ENCODE measurements around the gene PTGER4.

Gene PTGER4

DNA sequence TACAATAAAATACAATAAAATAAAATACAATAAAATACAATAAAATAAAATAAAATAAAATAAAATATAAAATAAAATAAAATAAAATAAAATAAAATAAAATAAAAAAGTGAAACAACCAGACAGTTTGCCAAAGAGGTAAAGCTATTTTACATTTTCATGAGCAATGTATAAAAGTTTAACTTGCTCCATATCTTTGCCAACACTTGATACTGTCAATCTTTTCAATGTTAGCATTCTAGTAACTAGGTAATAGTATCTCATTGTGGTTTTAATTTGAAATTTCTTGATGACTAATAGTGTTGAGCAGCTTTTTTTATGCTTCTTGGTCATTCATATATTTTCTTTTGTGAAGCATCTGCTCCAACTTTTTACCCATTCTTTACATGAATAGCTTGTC lies 58.8 kb downstream of the PTGER4 start:
- no peak overlapping the region for H3K4me3 Mint-ChIP-seq
- H3K4me1 Mint-ChIP-seq, result peaks cover 29% of the 10 kb centered on the region
- ATAC-seq (no peak), DNase-seq (ENCODE audit: low spot score in 2 of 2) (no peak)
- peaks cover 45% of the 10 kb centered on the region for H3K36me3 Mint-ChIP-seq
- no peak overlapping the region for H3K27ac Mint-ChIP-seq
- peaks cover 5% of the 10 kb centered on the region for H3K9me3 Mint-ChIP-seq

All from stimulated activated effector memory CD8-positive, alpha-beta T cell treated with anti-CD3 and anti-CD28 coated beads, Interleukin-12 subunit alpha, Interleukin-12 subunit beta, amount 100 ng/mL, for 72 hours (primary cell).